ENCODE measurements around the gene DLG4.

The DLG4 gene

DNA sequence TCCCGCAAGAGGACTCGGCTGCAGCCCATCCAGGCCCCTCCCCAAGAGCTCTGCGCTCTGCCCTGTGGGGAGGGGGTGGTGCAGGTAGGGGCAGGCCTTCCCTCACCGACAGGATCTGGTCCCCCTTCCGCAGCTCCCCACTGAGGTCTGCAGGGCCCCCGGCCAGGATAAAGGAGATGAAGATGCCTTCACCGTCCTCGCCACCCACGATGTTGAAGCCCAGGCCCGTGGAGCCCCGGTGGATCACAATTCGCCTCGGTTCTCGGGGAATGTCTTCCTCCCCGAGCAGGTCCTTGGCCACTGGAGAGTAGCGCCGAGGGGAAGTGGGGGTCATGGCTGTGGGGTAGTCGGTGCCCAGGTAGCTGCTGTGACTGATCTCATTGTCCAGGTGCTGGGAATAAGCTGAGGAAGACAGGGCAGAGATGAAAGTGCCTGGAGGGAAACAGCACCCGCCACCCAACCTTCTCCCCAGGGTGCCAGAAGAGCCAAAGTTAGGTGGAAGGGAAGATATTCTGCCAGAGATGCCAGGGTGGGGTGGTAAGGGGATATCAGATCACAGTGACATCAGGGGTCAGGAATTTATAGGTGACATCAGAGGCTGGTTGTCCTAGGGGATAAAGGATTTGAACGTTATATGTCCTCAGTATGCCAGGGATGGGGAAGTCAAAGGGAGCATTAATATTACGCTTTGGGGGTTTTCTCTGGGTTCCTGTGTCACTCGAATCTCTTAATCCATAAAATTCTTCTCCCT lies 22.8 kb downstream of the DLG4 start:
- POLR2A ChIA-PET: interaction anchor here (0.6 kb wide), 1 partner anchor 238 kb away, joined by 4 read pairs; no protein-coding TSS in a partner anchor
- Histone ChIP-seq H3K9me3 (ENCODE audit: control insufficient read depth, insufficient read depth, low read depth, low read length) (no peaks in the 10 kb centered on the region), H3K27ac (ENCODE audit: extremely low read depth, low read depth, low read length) (no peak overlapping the region), H3K4me3 (ENCODE audit: low read depth, low read length) (no peak overlapping the region), H3K36me3 (ENCODE audit: control insufficient read depth in 2 of 2, insufficient read depth in 1 of 2, low read length in 2 of 2) (peaks cover 12 to 55% of the 10 kb centered on the region in 2 experiments; a peak in 2 of 3 replicates), H3K4me1 (ENCODE audit: control insufficient read depth, insufficient read depth, low read length) (no peaks in the 10 kb centered on the region)
- CTCF ChIA-PET: interaction anchor here (0.6 to 2.1 kb wide), 2 partner anchors 19 to 987 kb away, joined by 3 to 8 read pairs; no protein-coding TSS in a partner anchor
- 0 out of 2 replicates have a peak, but pooled peaks have one; percentile 22 for TF ChIP-seq ZNF629 (tag by site-specific recombination; IDR thresholded peaks at IDR 0.05)
- no peak for TF ChIP-seq ZNF221 (tag by site-specific recombination; IDR thresholded peaks at IDR 0.05; ENCODE audit: borderline replicate concordance)

DNA sequence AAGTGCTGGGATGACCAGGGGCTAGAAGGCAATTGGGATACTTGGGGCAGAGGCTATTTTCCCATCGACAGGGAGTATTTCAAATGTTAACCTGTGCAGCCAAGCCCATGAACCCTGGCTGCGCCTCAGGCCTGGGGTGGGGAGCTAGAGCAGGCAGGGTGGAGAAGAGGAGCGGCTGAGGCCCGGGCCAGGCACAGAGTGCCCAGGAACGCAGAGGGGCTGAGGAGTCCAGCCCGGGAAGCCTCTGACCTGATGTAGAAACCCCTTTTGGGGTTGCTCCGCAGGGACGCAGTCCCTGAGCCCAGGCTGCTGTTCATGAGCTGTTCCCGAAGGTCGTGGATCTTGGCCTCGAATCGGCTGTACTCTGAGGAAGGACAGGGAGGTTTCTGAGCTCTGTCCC lies 23.7 kb downstream of the DLG4 start:
- peaks cover 12 to 56% of the 10 kb centered on the region in 2 experiments; a peak in 2 of 3 replicates for H3K36me3 ChIP-seq (ENCODE audit: control insufficient read depth in 2 of 2, insufficient read depth in 1 of 2, low read length in 2 of 2)
- no peaks in the 10 kb centered on the region for H3K9me3 ChIP-seq (ENCODE audit: control insufficient read depth, insufficient read depth, low read depth, low read length)
- no peak overlapping the region for H3K27ac ChIP-seq (ENCODE audit: extremely low read depth, low read depth, low read length)
- ChIA-PET POLR2A (interaction anchor here (0.6 kb wide), 1 partner anchor 239 kb away, joined by 4 read pairs; no protein-coding TSS in a partner anchor), CTCF (interaction anchor here (0.6 to 2.1 kb wide), 2 partner anchors 18 to 988 kb away, joined by 3 to 8 read pairs; no protein-coding TSS in a partner anchor)
- H3K4me3 ChIP-seq (ENCODE audit: low read depth, low read length): no peak overlapping the region
- no peaks in the 10 kb centered on the region for H3K4me1 ChIP-seq (ENCODE audit: control insufficient read depth, insufficient read depth, low read length)
- TF ChIP-seq ZFP41 (tag by site-specific recombination; IDR thresholded peaks at IDR 0.05; ENCODE audit: borderline replicate concordance): no peak
- TF ChIP-seq ZSCAN30 (tag by site-specific recombination; IDR thresholded peaks at IDR 0.05): no peak
- TF ChIP-seq, protein P1, sequence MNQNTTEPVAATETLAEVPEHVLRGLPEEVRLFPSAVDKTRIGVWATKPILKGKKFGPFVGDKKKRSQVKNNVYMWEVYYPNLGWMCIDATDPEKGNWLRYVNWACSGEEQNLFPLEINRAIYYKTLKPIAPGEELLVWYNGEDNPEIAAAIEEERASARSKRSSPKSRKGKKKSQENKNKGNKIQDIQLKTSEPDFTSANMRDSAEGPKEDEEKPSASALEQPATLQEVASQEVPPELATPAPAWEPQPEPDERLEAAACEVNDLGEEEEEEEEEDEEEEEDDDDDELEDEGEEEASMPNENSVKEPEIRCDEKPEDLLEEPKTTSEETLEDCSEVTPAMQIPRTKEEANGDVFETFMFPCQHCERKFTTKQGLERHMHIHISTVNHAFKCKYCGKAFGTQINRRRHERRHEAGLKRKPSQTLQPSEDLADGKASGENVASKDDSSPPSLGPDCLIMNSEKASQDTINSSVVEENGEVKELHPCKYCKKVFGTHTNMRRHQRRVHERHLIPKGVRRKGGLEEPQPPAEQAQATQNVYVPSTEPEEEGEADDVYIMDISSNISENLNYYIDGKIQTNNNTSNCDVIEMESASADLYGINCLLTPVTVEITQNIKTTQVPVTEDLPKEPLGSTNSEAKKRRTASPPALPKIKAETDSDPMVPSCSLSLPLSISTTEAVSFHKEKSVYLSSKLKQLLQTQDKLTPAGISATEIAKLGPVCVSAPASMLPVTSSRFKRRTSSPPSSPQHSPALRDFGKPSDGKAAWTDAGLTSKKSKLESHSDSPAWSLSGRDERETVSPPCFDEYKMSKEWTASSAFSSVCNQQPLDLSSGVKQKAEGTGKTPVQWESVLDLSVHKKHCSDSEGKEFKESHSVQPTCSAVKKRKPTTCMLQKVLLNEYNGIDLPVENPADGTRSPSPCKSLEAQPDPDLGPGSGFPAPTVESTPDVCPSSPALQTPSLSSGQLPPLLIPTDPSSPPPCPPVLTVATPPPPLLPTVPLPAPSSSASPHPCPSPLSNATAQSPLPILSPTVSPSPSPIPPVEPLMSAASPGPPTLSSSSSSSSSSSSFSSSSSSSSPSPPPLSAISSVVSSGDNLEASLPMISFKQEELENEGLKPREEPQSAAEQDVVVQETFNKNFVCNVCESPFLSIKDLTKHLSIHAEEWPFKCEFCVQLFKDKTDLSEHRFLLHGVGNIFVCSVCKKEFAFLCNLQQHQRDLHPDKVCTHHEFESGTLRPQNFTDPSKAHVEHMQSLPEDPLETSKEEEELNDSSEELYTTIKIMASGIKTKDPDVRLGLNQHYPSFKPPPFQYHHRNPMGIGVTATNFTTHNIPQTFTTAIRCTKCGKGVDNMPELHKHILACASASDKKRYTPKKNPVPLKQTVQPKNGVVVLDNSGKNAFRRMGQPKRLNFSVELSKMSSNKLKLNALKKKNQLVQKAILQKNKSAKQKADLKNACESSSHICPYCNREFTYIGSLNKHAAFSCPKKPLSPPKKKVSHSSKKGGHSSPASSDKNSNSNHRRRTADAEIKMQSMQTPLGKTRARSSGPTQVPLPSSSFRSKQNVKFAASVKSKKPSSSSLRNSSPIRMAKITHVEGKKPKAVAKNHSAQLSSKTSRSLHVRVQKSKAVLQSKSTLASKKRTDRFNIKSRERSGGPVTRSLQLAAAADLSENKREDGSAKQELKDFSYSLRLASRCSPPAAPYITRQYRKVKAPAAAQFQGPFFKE (tag by site-specific recombination; IDR thresholded peaks at IDR 0.05; ENCODE audit: borderline replicate concordance): no peak
- TF ChIP-seq TCF7L2 (IDR thresholded peaks at IDR 0.05; ENCODE audit: borderline replicate concordance, low read depth, low read length): no peak
- TF ChIP-seq GLIS1 (tag by site-specific recombination; IDR thresholded peaks at IDR 0.05): no peak
- no peak for TF ChIP-seq ZNF132 (tag by site-specific recombination; IDR thresholded peaks at IDR 0.05; ENCODE audit: borderline replicate concordance)
- no peak for TF ChIP-seq ZBTB17 (tag by site-specific recombination; IDR thresholded peaks at IDR 0.05)
- TF ChIP-seq, protein P2, sequence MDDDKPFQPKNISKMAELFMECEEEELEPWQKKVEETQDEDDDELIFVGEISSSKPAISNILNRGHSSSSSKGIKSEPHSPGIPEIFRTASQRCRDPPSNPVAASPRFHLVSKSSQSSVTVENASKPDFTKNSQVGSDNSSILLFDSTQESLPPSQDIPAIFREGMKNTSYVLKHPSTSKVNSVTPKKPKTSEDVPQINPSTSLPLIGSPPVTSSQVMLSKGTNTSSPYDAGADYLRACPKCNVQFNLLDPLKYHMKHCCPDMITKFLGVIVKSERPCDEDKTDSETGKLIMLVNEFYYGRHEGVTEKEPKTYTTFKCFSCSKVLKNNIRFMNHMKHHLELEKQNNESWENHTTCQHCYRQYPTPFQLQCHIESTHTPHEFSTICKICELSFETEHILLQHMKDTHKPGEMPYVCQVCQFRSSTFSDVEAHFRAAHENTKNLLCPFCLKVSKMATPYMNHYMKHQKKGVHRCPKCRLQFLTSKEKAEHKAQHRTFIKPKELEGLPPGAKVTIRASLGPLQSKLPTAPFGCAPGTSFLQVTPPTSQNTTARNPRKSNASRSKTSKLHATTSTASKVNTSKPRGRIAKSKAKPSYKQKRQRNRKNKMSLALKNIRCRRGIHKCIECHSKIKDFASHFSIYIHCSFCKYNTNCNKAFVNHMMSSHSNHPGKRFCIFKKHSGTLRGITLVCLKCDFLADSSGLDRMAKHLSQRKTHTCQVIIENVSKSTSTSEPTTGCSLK (tag by site-specific recombination; IDR thresholded peaks at IDR 0.05): no peak
- TF ChIP-seq, protein P3, sequence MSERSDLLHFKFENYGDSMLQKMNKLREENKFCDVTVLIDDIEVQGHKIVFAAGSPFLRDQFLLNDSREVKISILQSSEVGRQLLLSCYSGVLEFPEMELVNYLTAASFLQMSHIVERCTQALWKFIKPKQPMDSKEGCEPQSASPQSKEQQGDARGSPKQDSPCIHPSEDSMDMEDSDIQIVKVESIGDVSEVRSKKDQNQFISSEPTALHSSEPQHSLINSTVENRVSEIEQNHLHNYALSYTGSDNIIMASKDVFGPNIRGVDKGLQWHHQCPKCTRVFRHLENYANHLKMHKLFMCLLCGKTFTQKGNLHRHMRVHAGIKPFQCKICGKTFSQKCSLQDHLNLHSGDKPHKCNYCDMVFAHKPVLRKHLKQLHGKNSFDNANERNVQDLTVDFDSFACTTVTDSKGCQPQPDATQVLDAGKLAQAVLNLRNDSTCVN (tag by site-specific recombination; optimal IDR thresholded peaks at IDR 0.05): no peak
- TF ChIP-seq ZNF202 (tag by site-specific recombination; IDR thresholded peaks at IDR 0.05; ENCODE audit: borderline replicate concordance): no peak
- TF ChIP-seq ZNF76 (tag by site-specific recombination; IDR thresholded peaks at IDR 0.05; ENCODE audit: borderline replicate concordance, low read depth): no peak
- TF ChIP-seq, protein P4, sequence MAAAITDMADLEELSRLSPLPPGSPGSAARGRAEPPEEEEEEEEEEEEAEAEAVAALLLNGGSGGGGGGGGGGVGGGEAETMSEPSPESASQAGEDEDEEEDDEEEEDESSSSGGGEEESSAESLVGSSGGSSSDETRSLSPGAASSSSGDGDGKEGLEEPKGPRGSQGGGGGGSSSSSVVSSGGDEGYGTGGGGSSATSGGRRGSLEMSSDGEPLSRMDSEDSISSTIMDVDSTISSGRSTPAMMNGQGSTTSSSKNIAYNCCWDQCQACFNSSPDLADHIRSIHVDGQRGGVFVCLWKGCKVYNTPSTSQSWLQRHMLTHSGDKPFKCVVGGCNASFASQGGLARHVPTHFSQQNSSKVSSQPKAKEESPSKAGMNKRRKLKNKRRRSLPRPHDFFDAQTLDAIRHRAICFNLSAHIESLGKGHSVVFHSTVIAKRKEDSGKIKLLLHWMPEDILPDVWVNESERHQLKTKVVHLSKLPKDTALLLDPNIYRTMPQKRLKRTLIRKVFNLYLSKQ (tag by site-specific recombination; IDR thresholded peaks at IDR 0.05; ENCODE audit: borderline replicate concordance): no peak
- TF ChIP-seq, protein P5, sequence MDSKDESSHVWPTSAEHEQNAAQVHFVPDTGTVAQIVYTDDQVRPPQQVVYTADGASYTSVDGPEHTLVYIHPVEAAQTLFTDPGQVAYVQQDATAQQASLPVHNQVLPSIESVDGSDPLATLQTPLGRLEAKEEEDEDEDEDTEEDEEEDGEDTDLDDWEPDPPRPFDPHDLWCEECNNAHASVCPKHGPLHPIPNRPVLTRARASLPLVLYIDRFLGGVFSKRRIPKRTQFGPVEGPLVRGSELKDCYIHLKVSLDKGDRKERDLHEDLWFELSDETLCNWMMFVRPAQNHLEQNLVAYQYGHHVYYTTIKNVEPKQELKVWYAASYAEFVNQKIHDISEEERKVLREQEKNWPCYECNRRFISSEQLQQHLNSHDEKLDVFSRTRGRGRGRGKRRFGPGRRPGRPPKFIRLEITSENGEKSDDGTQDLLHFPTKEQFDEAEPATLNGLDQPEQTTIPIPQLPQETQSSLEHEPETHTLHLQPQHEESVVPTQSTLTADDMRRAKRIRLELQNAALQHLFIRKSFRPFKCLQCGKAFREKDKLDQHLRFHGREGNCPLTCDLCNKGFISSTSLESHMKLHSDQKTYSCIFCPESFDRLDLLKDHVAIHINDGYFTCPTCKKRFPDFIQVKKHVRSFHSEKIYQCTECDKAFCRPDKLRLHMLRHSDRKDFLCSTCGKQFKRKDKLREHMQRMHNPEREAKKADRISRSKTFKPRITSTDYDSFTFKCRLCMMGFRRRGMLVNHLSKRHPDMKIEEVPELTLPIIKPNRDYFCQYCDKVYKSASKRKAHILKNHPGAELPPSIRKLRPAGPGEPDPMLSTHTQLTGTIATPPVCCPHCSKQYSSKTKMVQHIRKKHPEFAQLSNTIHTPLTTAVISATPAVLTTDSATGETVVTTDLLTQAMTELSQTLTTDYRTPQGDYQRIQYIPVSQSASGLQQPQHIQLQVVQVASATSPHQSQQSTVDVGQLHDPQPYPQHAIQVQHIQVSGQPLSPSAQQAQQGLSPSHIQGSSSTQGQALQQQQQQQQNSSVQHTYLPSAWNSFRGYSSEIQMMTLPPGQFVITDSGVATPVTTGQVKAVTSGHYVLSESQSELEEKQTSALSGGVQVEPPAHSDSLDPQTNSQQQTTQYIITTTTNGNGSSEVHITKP (tag by site-specific recombination; IDR thresholded peaks at IDR 0.05): no peak

Data from HEK293 (cell line).